HG02840 (cell line): ENCODE measurements around the gene ABHD8.
A peak's percentile ranks its signal among the peaks of the same experiment; 100 is the strongest.

Experiments used
- ATAC-seq: cut with Tn5 transposase; IDR thresholded peaks from one replicate; pipeline ENCODE4 v1.9.1; 2021; ENCODE audit warnings: mild to moderate bottlenecking, moderate library complexity, moderate number of reproducible peaks; ENCODE audit not compliant: unreplicated experiment, low FRiP score

ABHD8 gene

GRCh38 chr19:17323300-17323963, 20.2 kb upstream of the ABHD8 start:
- no peak for ATAC-seq

GRCh38 chr19:17322854-17323253, 19.6 kb upstream of the ABHD8 start:
- no peak for ATAC-seq

DNA sequence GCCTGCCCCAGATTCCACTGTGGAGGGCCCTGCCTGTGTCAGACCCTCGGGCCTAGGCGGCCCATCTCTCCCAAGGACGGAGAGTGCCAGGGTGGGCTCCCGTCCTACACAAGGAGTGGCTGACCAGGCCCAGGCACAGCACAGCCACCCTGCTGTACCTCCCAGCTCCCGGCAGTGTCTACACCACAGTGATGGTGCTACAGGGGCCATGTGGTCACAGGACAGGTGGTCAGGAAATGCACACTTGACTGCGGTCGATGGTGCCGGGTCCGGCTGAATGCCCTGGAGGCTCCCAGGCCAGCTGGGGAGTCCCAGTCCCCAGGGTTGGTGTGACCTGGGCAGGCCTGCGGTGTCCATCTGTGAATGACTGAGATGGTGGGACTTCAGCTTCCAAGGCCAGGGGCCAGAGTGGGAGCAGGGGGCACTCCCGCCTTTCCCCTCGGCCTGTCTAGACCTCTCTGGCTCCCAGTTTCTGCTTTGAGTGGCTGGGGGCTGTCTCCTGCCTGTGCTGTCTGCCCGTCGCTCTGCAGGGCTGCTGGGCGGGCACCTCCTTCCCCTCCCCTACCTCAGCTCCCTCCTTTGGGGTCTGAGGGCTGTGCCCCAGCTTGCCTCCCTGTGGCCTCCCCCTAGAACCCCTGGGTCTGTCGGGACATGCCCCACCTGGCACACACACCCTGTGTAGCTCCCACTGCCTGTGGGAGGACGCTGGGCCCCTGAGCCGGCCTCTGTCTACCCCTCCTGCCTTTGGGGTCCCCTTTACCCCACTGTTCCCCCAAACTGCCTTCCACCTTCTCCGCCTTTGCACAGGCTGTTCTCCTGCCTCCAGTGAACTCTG, 18.6 kb upstream of the ABHD8 start:
- ATAC-seq, result no peak

GRCh38 chr19:17320435-17320834, 17.2 kb upstream of the ABHD8 start:
- no peak for ATAC-seq

DNA sequence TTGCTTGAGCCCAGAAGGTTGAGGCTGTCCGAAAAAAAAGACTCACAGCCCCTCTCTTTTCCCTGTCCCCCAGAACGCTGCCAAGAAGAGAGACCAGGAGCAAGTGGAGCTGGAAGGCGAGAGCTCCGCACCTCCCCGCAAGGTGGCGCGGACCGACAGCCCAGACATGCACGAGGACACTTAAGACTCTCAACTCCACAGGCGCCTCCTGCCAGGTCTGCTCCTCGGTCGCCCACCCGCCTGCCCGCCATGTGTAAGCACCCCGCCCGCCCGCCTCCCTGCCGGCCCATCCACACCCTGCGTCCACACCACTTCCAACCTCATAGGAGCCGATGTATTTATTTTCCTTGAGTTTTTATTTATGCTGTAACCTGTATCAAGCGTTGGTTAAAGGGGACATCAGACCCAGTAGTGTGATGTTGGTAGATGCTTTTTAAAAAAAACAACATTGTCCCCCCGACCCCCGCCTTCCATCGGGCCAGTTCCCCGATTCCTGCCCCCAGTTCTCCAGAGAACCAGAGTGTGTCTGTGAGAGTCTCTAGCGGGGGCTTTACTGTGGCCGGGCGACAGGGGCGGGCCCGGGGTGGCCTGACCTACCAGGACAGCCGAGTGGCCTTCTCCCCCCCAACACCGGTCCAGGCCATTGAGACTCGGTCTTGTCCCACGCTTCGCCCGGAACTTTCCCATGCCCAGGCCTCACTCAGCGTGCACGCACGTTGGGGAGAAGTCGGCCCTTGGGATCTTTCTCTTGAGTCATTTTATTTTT, 16.4 kb upstream of the ABHD8 start:
- no peak for ATAC-seq

DNA sequence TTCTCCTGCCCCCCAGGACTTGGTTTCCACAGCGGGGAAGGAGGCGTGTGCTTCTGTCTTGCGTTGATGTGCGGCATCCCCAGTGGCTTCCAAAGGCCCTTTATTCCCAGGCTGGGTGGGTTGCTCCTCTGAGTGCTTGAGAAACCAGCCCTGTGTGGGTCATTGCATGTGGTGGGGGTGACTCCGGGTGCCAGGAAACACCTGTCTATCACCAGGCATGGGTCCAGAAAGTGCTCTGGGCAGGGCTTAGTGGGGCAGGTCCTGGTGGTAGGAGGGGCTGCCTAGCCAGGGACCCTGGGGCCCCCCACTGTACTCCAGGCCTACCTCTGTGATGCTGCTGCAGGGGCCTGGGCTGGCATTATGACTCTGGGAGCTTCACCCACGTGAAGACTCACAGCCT, 15.7 kb upstream of the ABHD8 start:
- ATAC-seq, result no peak

DNA sequence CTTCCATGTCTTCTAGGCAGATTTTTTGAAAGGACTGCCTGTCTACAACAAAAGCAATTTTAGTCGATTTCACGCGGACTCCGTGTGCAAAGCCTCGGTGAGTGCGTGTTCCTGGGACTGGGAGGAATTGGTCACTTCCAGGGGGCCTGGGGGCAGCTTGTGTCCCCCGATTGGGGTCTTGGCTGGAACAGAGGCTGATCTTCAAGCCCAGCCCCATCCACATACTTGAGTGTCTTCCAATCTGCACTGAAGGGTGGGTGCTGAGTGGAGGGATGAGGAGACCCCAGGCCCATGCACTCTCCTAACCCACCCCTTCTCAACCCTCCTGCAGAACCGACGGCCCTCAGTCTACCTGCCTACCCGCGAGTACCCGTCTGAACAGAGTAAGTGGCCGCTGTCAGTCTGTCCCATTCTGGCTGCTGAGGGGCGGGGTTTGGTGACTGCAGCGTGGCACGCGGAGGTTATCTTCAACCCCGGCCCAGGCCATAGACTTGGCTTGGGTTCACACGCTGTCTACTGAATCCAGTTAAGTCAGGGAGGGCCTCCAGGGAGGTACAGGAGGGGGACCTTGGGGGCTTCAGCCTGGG, 10.9 kb upstream of the ABHD8 start:
- ATAC-seq, result no peak

GRCh38 chr19:17312189-17313113, 9.2 kb upstream of the ABHD8 start:
- ATAC-seq, result no peak

DNA sequence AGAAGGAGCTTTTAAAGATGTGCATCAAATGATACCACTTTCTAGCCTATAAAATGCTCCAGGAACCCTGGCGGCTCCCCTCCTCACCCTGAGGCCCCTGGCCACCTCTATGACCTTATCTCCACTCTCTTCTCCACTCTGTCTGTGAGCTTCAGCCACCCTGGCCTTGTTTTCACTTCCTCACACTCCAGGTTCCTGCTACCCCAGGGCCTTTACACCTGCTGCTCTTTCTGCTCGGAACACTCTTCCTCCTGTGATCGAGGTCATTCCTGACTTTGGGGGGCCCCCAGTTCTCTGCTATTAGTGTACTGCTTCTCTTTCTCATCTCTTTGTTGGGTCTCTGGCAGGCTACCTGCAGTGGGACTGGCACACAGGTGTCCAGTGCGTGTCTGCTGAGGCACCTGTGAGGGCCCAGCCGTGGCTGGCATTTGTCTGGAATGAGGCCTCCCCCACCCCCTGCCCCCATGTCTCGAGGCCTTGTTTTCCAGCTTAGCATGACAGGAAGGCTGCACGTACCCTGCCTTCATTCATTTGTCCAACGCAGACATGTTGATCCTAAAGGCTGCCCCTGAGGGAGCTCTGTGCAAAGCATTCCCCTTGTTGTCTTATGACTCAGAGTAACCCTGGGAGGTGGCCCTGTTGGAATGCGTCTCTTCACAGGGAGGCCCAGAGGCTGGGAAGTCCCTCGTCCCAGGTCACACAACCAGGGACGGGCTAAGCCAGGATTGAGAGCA, 8.4 kb upstream of the ABHD8 start:
- ATAC-seq, result no peak

DNA sequence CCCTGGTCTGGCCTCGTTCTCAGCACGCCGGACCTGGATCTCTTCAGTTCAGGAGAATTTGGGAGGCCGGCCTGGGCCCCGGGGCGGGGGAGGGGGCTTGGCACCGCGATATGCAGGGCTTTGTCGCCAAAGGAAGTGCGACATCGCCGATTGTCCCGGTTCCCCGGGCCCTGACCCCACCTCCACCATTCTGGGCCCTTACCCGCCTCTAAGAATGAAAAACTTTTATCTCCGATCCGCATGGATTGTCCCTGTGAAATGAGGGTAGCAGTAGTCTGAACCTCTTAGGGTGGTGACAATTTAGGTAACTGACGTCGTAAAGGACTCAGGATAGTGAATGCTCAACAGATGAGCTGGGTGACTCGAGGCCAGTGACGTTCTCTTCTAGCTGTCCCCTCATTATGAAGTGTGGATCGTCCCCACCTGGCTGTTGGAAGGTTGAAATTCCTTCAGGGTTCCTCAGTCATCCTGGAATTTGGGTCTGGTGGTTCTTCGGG, 6.8 kb upstream of the ABHD8 start:
- no peak for ATAC-seq

DNA sequence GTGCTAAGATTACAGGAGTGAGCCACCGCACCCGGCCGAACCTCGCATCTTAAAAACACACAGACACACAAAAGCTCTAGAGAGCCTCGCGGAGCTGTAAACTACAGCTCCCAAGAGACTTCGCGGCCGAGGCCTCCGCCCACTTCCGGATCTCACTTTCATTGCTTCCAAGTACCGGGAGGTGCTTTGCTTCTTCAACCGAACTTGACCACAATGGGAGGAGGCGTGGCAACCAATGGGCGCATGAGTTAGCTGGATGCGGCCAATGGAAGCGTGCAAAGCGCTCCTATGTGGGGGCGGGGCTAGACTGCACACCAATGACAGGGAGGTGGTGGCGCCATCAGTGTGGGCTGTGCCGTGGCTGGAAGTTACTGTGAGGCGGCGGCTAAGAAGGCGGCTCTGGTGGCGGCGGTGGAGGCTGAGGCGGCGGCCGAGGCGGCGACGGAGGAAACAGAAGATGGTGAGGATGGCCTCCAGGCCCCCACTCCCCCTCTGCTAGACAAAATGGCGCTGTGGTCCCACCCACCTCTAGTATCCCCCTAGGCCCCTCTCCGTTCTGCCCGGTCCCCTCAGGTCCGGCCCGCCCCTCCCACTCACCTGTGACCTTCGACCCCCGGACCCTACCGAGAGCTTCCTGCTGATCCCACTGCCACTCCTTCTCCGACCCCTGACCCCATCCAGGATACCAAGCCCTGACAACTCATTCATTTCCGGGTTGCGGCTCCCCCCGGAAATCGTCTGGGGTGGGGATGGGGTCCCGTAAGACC, 6.2 kb upstream of the ABHD8 start, which contains the start of gene DDA1:
TSS of gene DDA1 (plus strand) at position 366 of the 767 bp plus-strand sequence. CDS start at position 458, 92 bp downstream.
- peak; percentile 62 for ATAC-seq

DNA sequence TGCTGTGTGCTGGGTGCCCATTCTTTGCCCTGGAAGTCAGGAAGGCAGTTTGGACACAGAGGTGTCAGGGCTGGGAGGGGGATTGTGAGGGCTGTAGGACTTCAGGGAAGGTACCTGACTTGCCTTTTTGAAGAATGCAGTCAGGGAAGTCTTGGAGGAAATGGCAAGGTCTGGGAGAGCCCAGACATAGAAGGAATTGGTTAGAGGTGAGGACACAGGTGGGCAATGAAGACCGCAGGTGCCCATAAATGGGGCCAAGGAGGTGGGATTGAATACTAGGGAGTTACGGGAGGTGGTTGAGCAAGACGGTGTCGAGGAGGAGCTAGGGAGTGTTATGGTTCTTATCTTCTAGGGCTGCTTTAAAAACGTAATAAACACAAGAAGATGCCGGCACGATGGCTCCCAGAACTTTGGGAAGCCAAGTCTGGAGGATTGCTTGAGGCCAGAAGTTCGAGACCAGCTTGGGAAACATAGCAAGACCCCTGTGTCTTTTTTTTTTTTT, 4.7 kb upstream of the ABHD8 start:
- ATAC-seq, result no peak

DNA sequence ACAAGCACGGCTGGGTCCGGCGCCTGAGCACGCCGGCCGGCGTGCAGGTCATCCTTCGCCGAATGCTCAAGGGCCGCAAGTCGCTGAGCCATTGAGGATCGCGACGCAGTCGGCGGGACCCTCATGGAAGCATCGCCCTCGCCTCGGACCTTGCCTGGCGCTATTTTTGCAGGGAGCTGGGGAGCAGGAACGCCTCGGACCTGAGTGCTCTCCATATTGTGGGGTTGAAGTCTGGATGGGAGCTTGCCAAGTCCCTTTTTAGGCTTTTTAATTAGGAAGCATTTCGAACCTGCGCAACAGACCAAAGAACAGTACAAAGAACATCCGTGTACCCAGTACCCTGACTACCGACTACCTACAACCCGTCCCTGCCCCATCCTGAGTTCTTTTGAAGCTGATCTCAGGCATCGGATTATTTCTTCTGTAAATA, 3.1 kb upstream of the ABHD8 start:
- no peak for ATAC-seq

DNA sequence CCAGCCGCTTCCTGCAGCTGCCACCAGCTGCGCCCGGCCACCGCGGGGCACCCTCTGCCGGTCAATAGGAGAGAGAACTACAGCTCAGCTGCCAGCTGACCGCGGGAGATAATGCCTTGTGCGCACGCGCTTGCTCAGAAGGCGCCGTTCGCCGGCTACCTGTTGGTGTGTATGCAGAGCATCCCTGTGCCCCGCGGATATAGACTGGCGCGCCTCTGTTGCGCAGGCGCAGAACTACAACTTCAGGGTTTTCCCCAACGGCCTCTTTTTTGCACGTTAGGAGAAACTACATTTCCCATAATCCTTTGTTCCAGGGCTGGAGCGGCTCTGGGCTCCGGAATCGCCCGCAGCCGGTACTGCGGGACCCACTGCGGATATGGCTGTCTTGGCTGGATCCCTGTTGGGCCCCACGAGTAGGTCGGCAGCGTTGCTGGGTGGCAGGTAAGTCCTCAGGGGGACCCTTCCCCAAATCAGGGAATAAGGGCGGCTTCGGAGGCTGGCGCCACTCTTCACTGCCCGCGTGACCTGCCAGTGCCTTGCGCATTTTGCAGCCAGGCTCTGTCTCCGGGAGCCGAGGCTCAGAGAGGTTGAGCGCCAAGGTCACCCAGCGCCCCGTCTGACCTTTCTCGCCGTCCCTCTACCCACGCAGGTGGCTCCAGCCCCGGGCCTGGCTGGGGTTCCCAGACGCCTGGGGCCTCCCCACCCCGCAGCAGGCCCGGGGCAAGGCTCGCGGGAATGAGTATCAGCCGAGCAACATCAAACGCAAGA, 2.5 kb upstream of the ABHD8 start, which contains the start of gene MRPL34:
TSS of gene MRPL34 (plus strand) at position 356 of the 768 bp plus-strand sequence. CDS start at position 377, 21 bp downstream.
- peak; percentile 57 for ATAC-seq

GRCh38 chr19:17305216-17305516, 1.9 kb upstream of the ABHD8 start:
- no peak for ATAC-seq

DNA sequence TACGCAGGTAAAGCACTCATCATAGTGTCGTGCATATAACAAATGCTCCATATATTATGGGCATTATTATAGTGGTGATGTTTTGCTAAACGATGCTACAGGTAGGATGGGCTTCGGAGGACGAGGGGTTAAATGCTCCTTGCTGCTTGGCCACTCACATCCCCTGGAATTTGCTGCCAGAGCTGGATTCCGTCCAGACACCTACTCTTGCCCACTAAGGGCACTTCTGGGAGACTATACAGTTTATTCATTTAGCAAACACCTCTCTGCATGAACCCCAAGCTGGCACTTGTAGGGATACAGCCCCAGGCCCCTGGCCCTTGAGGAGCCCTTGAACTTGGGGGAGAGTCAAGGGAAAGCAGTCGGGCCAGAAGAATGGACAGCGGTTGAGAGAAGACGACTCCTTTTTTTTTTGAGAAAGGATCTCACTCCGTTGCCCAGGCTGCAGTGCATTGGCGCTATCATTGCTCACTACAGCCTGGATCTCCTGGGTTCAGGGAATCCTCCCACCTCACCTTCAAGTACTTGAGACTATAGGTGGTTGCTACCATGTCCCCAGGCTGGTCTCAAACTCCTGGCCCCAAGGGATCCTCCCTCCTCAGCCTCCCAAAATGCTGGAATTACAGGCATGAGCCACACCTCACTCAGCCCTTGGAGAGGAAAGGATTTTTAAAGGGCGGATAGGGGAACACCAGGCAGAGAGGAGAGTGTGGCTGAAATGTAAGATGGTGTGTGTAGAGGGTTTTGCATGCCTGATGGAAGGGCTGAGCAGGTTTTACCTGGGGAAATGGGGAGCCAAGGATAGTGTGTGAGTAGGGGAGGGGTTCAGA, 1.4 kb upstream of the ABHD8 start:
- ATAC-seq, result no peak

DNA sequence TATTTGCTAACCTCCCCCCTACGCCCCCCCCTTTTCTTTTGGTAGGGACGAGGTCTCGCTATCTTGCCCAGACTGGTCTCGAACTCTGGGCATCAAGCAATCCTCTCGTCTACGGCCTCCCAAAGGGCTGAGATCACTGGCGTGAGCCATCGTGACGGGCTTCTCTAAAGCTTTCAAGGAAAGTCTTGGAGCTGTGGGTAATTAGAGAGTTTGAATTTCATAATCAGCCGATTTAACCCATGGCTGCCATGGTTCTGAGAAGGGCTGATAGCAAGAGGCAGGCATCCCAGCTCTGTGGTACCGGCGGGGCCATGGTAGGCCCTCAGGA, 679 bp upstream of the ABHD8 start:
- no peak for ATAC-seq
